Neural cell (in vitro differentiated cells): Measurements from ENCODE around the gene CGGBP1. TPM values are rescaled to one million over a fixed set of nuclear protein-coding genes. Genes with fewer than 3 reads are reported as not detected.
A peak's percentile ranks its signal among the peaks of the same experiment; 100 is the strongest.

Experiments used
- H2AFZ ChIP-seq: fragments of 200-600, 300-800 bp; sonication (generic), shearing (Covaris generic); 2 replicates; pipeline ENCODE4 v1.6.0; 2014; ENCODE audit warnings: low read depth, mild to moderate bottlenecking, antibody characterized with exemption, low read length, moderate library complexity
- H3F3A ChIP-seq: fragments of 200-600 bp; shearing (Covaris generic); 2 replicates; pipeline ENCODE4 v1.6.1; 2016; ENCODE audit warnings: mild to moderate bottlenecking, moderate library complexity, mixed read lengths, antibody characterized with exemption, low read length; ENCODE audit not compliant: insufficient read depth, poor library complexity, severe bottlenecking
- H3K27ac ChIP-seq: fragments of 200-600, 300-800 bp; sonication (generic), shearing (Covaris generic); 2 replicates; pipeline ENCODE4 v1.5.1; 2014; ENCODE audit warnings: mild to moderate bottlenecking, low read length, moderate library complexity
- H3K27me3 ChIP-seq: fragments of 300-800, 200-600 bp; sonication (generic), shearing (Covaris generic); 2 replicates; pipeline ENCODE4 v1.6.0; 2014; ENCODE audit warnings: mild to moderate bottlenecking, low read depth, low read length, moderate library complexity; ENCODE audit not compliant: insufficient read depth
- H3K36me3 ChIP-seq: fragments of 300-800, 200-600 bp; sonication (generic), shearing (Covaris generic); 2 replicates; pipeline ENCODE4 v1.5.1; 2014; ENCODE audit warnings: mild to moderate bottlenecking, antibody characterized with exemption, low read length, moderate library complexity; ENCODE audit not compliant: insufficient read depth
- H3K4me2 ChIP-seq: fragments of 300-800, 200-600 bp; sonication (generic), shearing (Covaris generic); 2 replicates; pipeline ENCODE4 v1.6.0; 2014; ENCODE audit warnings: mild to moderate bottlenecking, low read length
- H3K4me3 ChIP-seq: fragments of 300-800, 200-600 bp; sonication (generic), shearing (Covaris generic); 2 replicates; pipeline ENCODE4 v1.5.1; 2014; ENCODE audit warnings: mild to moderate bottlenecking, low read length, moderate library complexity
- H3K79me2 ChIP-seq: fragments of 200-600 bp; shearing (Covaris generic); replicated peaks from 2 replicates; pipeline ENCODE4 v1.6.0; 2014; ENCODE audit warnings: mild to moderate bottlenecking, low read length, moderate library complexity; ENCODE audit not compliant: insufficient read depth
- H3K9ac ChIP-seq: fragments of 300-800, 200-600 bp; sonication (generic), shearing (Covaris generic); 2 replicates; pipeline ENCODE4 v1.6.1; 2016; ENCODE audit warnings: mild to moderate bottlenecking, low read length, mixed read lengths
- H3K9me2 ChIP-seq: fragments of 200-600 bp; shearing (Covaris generic); 2 replicates; pipeline ENCODE4 v1.6.1; 2016; ENCODE audit warnings: mild to moderate bottlenecking, low read length, mixed read lengths; ENCODE audit not compliant: insufficient read depth
- H3K9me3 ChIP-seq: fragments of 200-600, 300-800 bp; sonication (generic), shearing (Covaris generic); 2 replicates; pipeline ENCODE4 v1.6.1; 2016; ENCODE audit warnings: mild to moderate bottlenecking, mixed run types, low read length, moderate library complexity, mixed read lengths
- H4K20me1 ChIP-seq: fragments of 200-600 bp; shearing (Covaris generic); 2 replicates; pipeline ENCODE4 v1.6.1; 2016; ENCODE audit warnings: mild to moderate bottlenecking, mixed run types; ENCODE audit not compliant: insufficient read depth
- EP300 ChIP-seq: fragments of 450-650 bp; conservative IDR thresholded peaks from 2 replicates; pipeline ENCODE4 v1.6.1; 2014; ENCODE audit warnings: antibody characterized with exemption, mild to moderate bottlenecking, moderate library complexity; ENCODE audit not compliant: poor library complexity, severe bottlenecking
- EZH2 ChIP-seq: fragments of 200-600, 300-800 bp; shearing (Covaris generic), sonication (generic); IDR thresholded peaks from 2 replicates; pipeline ENCODE4 v1.6.1; 2014; ENCODE audit warnings: antibody characterized with exemption, low read length, borderline replicate concordance, mild to moderate bottlenecking; ENCODE audit not compliant: insufficient read depth, poor library complexity, severe bottlenecking
- MXI1 ChIP-seq: fragments of 450-650 bp; conservative IDR thresholded peaks from 2 replicates; pipeline ENCODE4 v1.6.1; 2014; ENCODE audit warnings: antibody characterized with exemption, mild to moderate bottlenecking; ENCODE audit not compliant: poor library complexity, severe bottlenecking
- POLR2AphosphoS5 ChIP-seq: IDR thresholded peaks from 2 replicates; pipeline ENCODE4 v1.6.1; 2012
- RAD21 ChIP-seq: fragments of 450-650 bp; conservative IDR thresholded peaks from 2 replicates; pipeline ENCODE4 v1.6.1; 2014; ENCODE audit warnings: antibody characterized with exemption, mild to moderate bottlenecking, moderate library complexity
- SMC3 ChIP-seq: fragments of 450-650 bp; conservative IDR thresholded peaks from 2 replicates; pipeline ENCODE4 v1.6.1; 2014; ENCODE audit warnings: antibody characterized with exemption, mild to moderate bottlenecking, moderate library complexity; ENCODE audit not compliant: poor library complexity
- TAF1 ChIP-seq: IDR thresholded peaks from 2 replicates; pipeline ENCODE4 v1.6.1; 2012; ENCODE audit warnings: low read depth
- polyA plus RNA-seq: library from polyadenylated mRNA; depleted of rRNA; stranded (reverse); fragments of >200 nt; gene quantifications from 2 replicates; pipeline ENCODE4 v1.2.3, GENCODE V29; 2014
- TF ChIP-seq, protein P1 (sequence below): fragments of 450-650 bp; IDR thresholded peaks from 2 replicates; pipeline ENCODE4 v1.5.1; 2014; ENCODE audit warnings: antibody characterized with exemption, mild to moderate bottlenecking, moderate library complexity; ENCODE audit not compliant: poor library complexity, severe bottlenecking
- TF ChIP-seq, protein P2 (sequence below): IDR thresholded peaks from 2 replicates; pipeline ENCODE4 v1.6.1; 2012; ENCODE audit warnings: borderline replicate concordance

The CGGBP1 gene
- polyA plus RNA-seq, 1 donor from 2014 or later: 139 TPM

DNA sequence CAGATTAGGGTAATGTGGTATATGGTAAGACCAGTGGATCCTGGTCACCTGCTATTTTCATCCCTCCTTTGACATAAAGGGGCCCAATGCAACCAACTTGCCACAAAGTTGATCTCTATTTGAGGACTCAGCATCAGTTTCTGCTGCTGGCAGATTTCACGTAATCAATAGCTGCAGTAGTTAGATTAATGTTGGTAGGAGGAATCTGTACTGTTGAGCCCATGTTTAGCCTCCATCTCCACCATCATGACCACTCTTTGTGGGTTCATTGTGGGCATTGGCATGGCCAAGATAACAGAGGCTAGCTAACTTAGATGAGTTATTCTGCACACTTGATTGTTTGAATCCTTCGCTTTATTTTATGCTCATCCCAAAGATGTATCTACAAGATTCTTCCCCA is 29.9 kb downstream of the CGGBP1 start:
- no peak overlapping the region for H3K4me3 ChIP-seq
- no peaks in the 10 kb centered on the region for H3K27me3 ChIP-seq
- H3K4me2 ChIP-seq: no peak overlapping the region
- no peaks in the 10 kb centered on the region for H3K79me2 ChIP-seq
- H3K36me3 ChIP-seq: no peaks in the 10 kb centered on the region
- no peaks in the 10 kb centered on the region for H3F3A ChIP-seq
- H3K9me3 ChIP-seq: no peaks in the 10 kb centered on the region
- H2AFZ ChIP-seq: no peak overlapping the region
- H3K9ac ChIP-seq: no peak overlapping the region
- H3K27ac ChIP-seq: no peak overlapping the region
- H4K20me1 ChIP-seq: no peaks in the 10 kb centered on the region
- TF ChIP-seq, protein P1, sequence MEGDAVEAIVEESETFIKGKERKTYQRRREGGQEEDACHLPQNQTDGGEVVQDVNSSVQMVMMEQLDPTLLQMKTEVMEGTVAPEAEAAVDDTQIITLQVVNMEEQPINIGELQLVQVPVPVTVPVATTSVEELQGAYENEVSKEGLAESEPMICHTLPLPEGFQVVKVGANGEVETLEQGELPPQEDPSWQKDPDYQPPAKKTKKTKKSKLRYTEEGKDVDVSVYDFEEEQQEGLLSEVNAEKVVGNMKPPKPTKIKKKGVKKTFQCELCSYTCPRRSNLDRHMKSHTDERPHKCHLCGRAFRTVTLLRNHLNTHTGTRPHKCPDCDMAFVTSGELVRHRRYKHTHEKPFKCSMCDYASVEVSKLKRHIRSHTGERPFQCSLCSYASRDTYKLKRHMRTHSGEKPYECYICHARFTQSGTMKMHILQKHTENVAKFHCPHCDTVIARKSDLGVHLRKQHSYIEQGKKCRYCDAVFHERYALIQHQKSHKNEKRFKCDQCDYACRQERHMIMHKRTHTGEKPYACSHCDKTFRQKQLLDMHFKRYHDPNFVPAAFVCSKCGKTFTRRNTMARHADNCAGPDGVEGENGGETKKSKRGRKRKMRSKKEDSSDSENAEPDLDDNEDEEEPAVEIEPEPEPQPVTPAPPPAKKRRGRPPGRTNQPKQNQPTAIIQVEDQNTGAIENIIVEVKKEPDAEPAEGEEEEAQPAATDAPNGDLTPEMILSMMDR: no peak
- TF ChIP-seq, protein P2, sequence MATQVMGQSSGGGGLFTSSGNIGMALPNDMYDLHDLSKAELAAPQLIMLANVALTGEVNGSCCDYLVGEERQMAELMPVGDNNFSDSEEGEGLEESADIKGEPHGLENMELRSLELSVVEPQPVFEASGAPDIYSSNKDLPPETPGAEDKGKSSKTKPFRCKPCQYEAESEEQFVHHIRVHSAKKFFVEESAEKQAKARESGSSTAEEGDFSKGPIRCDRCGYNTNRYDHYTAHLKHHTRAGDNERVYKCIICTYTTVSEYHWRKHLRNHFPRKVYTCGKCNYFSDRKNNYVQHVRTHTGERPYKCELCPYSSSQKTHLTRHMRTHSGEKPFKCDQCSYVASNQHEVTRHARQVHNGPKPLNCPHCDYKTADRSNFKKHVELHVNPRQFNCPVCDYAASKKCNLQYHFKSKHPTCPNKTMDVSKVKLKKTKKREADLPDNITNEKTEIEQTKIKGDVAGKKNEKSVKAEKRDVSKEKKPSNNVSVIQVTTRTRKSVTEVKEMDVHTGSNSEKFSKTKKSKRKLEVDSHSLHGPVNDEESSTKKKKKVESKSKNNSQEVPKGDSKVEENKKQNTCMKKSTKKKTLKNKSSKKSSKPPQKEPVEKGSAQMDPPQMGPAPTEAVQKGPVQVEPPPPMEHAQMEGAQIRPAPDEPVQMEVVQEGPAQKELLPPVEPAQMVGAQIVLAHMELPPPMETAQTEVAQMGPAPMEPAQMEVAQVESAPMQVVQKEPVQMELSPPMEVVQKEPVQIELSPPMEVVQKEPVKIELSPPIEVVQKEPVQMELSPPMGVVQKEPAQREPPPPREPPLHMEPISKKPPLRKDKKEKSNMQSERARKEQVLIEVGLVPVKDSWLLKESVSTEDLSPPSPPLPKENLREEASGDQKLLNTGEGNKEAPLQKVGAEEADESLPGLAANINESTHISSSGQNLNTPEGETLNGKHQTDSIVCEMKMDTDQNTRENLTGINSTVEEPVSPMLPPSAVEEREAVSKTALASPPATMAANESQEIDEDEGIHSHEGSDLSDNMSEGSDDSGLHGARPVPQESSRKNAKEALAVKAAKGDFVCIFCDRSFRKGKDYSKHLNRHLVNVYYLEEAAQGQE: no peak
- TF ChIP-seq POLR2AphosphoS5: no peak
- TF ChIP-seq TAF1: no peak
- no peak for TF ChIP-seq RAD21
- no peak for TF ChIP-seq EP300
- no peak for TF ChIP-seq SMC3
- no peak for TF ChIP-seq MXI1
- no peak for TF ChIP-seq EZH2
- no peaks in the 10 kb centered on the region for H3K9me2 ChIP-seq

DNA sequence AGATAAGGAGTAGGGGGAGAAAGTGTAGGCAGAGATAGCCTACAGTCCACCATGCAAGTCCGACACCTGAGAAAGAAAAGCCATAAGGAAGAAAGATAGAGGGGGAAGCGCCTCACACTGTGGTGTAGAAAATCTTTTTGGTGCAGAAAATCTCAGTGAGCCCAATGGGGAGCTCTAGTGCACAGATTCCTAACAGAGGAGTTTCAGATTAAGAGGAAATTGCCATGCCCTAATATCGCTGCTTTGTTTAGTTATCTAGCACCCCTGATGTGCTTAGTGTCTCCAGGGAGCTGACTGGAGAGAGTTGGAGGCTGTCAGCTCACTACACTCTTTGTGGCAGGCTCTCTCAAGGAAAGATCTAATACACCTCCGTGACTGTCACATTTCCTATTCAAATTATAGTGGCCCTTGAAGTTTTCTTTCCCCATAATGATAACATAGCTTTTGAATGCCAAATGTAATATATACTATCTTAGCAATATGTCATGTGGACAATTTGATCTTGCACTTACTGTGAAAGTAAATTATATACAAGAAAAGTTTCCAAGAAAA is 33.7 kb downstream of the CGGBP1 start:
- H3K9me2 ChIP-seq: no peaks in the 10 kb centered on the region
- TF ChIP-seq POLR2AphosphoS5 (peak; percentile 38), EZH2 (no peak), RAD21 (no peak), SMC3 (no peak), EP300 (peak; percentile 74), MXI1 (no peak), TAF1 (no peak)
- TF ChIP-seq, protein P2: no peak
- TF ChIP-seq, protein P1: no peak
- no peaks in the 10 kb centered on the region for H3K9me3 ChIP-seq
- H2AFZ ChIP-seq: no peak overlapping the region
- no peaks in the 10 kb centered on the region for H3K79me2 ChIP-seq
- no peak overlapping the region for H3K4me3 ChIP-seq
- H3K36me3 ChIP-seq: no peaks in the 10 kb centered on the region
- H3K9ac ChIP-seq: no peak overlapping the region
- no peaks in the 10 kb centered on the region for H3K27me3 ChIP-seq
- H3K4me2 ChIP-seq: no peak overlapping the region
- H3F3A ChIP-seq: no peaks in the 10 kb centered on the region
- H4K20me1 ChIP-seq: no peaks in the 10 kb centered on the region
- H3K27ac ChIP-seq: no peak overlapping the region
